GM20431 (cell line): ENCODE data around the gene OR1J2.

ENCODE experiments used
- in situ Hi-C: fragments of 300-500 bp; cut with MseI, MboI; formaldehyde crosslinking; loops from one replicate; pipeline ENCODE4 v1.15.0; 2020; ENCODE audit warnings: low sequenced_read_pairs; ENCODE audit not compliant: unreplicated experiment

OR1J2 gene

GRCh38 chr9:122538757-122539156 is 28.2 kb downstream of the OR1J2 start:
- in situ Hi-C loops, result no loop called here

- in situ Hi-C loops, result no loop called here
Measured at GRCh38 chr9:122546196-122546595, 35.6 kb downstream of the OR1J2 start.

GRCh38 chr9:122551371-122551770 is 40.8 kb downstream of the OR1J2 start:
- in situ Hi-C loops, result no loop called here

- in situ Hi-C loops, result no loop called here
Measured at GRCh38 chr9:122552812-122553211, 42.2 kb downstream of the OR1J2 start, which contains the start of gene OR1N2. Gene OR1N2, plus strand, starts transcription at chr9:122553112. Its CDS starts 100 bp downstream, at chr9:122553212.
